Lower lobe of right lung (tissue), 2 donors: ENCODE results near the gene TRPV2. TPM values are rescaled to one million over a fixed set of nuclear protein-coding genes. Genes with fewer than 3 reads are reported as not detected.

ENCODE experiments used
- ATAC-seq, 2 donors: fragments of 200-7000 bp; cut with Tn5 transposase; one replicate each; pipeline ENCODE4 v1.9.1; 2020 to 2022; ENCODE audit warnings: mild to moderate bottlenecking in 2 of 2, moderate library complexity in 2 of 2
- DNase-seq: peaks from one replicate; pipeline ENCODE4 v3.0.0-alpha.2; 2020
- H3K27ac ChIP-seq: fragments of 200-600 bp; one replicate; pipeline ENCODE4 v1.8.0; 2022
- H3K27me3 ChIP-seq: fragments of 200-600 bp; one replicate; pipeline ENCODE4 v1.8.0; 2022; ENCODE audit warnings: low read depth
- H3K36me3 ChIP-seq: fragments of 200-600 bp; one replicate; pipeline ENCODE4 v1.8.0; 2022; ENCODE audit warnings: mild to moderate bottlenecking
- H3K4me1 ChIP-seq: fragments of 200-600 bp; one replicate; pipeline ENCODE4 v1.8.0; 2022
- H3K4me3 ChIP-seq: fragments of 200-600 bp; one replicate; pipeline ENCODE4 v1.8.0; 2022; ENCODE audit warnings: mild to moderate bottlenecking
- H3K9me3 ChIP-seq: fragments of 200-600 bp; one replicate; pipeline ENCODE4 v1.8.0; 2022
- intact Hi-C: fragments of 100-400 bp; cut with DNase I; formaldehyde crosslinking; loops from one replicate; pipeline ENCODE4 v1.11.0; 2022
- total RNA-seq: library from RNA; stranded (reverse); fragmentation: NEBNext Ultra II Directional; extraction: Animal tissue kit (Norgen Biotek cat#: 25700); gene quantifications from one replicate; pipeline ENCODE4 v1.2.1, GENCODE V29; 2021
- TF ChIP-seq, protein P1 (sequence below): fragments of 200-600 bp; IDR thresholded peaks from one replicate; pipeline ENCODE4 v1.8.0; 2022; ENCODE audit warnings: antibody characterized with exemption, mild to moderate bottlenecking
- donor health status: DM: no; HTN: yes; CAD: no; lungs with severe emphysema.

The TRPV2 gene
- total RNA-seq, 1 donor from 2014 or later: 120 TPM

DNA sequence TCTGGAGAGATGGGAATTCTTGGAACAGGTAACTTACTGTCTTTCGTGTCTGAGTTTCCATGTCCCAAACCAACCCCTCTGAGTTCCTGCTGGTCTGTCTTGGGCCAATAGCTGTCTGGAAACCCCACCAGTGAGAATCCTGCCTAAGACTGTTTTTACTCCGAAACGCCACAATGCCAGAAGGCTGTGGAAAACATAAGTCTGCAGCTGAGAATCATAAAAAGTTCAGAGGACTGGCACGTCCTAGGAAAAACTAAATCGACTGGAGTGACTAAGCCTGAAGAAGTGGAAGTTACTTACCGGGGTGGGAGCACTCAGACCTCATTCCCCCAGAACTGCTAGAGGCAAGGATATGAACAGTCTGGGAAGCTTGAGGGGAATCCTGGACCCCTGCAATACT, 63.3 kb downstream of the TRPV2 start:
- no peak for ATAC-seq

DNA sequence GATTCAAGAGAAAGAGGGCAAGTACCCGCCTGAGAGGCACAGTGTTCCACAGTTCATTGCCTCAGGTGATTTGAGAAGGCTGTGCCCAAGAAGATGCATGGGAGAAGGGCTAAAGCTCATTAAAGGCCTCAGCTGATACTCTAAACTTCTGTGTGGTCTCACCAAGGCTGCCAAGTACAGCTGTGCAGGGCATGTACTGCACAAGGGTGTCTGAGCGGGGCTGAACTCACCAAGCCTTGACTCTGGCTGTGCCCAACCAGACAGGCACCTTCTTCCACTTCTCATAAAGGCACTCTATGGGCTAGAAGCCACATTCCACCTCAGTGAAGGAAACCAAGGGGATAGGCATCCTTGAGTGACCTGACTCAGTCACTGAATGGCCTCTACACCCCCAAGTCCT, 63.9 kb downstream of the TRPV2 start:
- Histone ChIP-seq H3K4me1 (no peaks in the 10 kb centered on the region), H3K4me3 (no peak overlapping the region), H3K36me3 (no peaks in the 10 kb centered on the region), H3K9me3 (no peaks in the 10 kb centered on the region), H3K27me3 (no peaks in the 10 kb centered on the region), H3K27ac (no peak overlapping the region)
- DNase-seq: no peak
- intact Hi-C loops: no loop called here
- TF ChIP-seq, protein P1, sequence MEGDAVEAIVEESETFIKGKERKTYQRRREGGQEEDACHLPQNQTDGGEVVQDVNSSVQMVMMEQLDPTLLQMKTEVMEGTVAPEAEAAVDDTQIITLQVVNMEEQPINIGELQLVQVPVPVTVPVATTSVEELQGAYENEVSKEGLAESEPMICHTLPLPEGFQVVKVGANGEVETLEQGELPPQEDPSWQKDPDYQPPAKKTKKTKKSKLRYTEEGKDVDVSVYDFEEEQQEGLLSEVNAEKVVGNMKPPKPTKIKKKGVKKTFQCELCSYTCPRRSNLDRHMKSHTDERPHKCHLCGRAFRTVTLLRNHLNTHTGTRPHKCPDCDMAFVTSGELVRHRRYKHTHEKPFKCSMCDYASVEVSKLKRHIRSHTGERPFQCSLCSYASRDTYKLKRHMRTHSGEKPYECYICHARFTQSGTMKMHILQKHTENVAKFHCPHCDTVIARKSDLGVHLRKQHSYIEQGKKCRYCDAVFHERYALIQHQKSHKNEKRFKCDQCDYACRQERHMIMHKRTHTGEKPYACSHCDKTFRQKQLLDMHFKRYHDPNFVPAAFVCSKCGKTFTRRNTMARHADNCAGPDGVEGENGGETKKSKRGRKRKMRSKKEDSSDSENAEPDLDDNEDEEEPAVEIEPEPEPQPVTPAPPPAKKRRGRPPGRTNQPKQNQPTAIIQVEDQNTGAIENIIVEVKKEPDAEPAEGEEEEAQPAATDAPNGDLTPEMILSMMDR: no peak
- ATAC-seq: no peak

More for the DNA sequence above, 63.3 kb downstream of the TRPV2 start:
- DNase-seq: no peak
- H3K36me3 ChIP-seq: no peaks in the 10 kb centered on the region
- H3K27me3 ChIP-seq: no peaks in the 10 kb centered on the region
- TF ChIP-seq, protein P1: no peak
- intact Hi-C loops: no loop called here
- H3K9me3 ChIP-seq: no peaks in the 10 kb centered on the region
- H3K4me1 ChIP-seq: no peaks in the 10 kb centered on the region
- H3K4me3 ChIP-seq: no peak overlapping the region
- no peak overlapping the region for H3K27ac ChIP-seq

DNA sequence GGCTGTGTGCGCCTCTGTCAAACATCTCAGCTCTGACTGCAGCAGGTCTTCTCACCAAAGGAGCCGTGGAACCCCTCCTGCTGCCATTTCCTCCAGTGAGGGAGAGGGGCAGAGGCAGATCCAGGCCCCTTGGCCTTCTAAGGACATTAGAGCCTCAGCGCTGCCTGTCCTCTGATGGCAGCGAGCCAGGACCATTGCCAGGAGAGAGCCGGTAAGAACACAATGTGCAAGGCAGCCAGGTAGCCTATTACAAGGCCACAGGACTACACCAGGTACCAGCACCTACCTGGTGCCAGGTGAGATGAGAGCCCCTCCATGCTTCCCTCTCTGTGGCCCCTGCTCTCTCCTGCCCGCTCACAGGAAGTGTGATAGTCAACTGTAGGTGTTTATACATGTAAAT, 65.6 kb downstream of the TRPV2 start:
- Histone ChIP-seq H3K4me3 (no peak overlapping the region), H3K4me1 (peaks cover 4% of the 10 kb centered on the region), H3K36me3 (no peaks in the 10 kb centered on the region), H3K27me3 (no peaks in the 10 kb centered on the region), H3K9me3 (no peaks in the 10 kb centered on the region), H3K27ac (no peak overlapping the region)
- TF ChIP-seq, protein P1: no peak
- no peak for DNase-seq
- intact Hi-C loops: no loop called here
- no peak for ATAC-seq

DNA sequence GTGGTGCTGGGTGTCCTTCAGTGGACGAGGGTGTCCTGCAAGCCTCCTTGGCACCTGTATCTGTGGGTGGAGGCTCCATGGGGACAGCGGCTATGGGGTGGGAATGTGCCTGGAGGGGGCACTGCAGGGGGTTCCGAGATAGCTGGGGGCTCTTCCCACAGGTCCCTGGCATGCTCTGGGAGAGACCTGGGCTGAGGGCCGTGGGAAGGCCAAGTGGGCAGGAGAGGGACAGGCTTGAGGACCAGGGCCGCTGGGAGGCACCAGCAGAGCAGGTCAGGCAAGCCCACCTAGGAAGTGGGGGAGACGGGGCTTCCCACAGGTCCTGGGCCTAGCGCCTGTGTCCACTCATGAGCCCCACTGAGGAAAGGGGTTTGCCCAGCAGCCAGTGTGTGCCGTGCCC, 66.9 kb downstream of the TRPV2 start:
- TF ChIP-seq, protein P1: no peak
- intact Hi-C loops: no loop called here
- ATAC-seq (no peak), DNase-seq (no peak)
- Histone ChIP-seq H3K4me3 (no peak overlapping the region), H3K27me3 (no peaks in the 10 kb centered on the region), H3K36me3 (no peaks in the 10 kb centered on the region), H3K27ac (no peak overlapping the region), H3K4me1 (peaks cover 17% of the 10 kb centered on the region), H3K9me3 (no peaks in the 10 kb centered on the region)

DNA sequence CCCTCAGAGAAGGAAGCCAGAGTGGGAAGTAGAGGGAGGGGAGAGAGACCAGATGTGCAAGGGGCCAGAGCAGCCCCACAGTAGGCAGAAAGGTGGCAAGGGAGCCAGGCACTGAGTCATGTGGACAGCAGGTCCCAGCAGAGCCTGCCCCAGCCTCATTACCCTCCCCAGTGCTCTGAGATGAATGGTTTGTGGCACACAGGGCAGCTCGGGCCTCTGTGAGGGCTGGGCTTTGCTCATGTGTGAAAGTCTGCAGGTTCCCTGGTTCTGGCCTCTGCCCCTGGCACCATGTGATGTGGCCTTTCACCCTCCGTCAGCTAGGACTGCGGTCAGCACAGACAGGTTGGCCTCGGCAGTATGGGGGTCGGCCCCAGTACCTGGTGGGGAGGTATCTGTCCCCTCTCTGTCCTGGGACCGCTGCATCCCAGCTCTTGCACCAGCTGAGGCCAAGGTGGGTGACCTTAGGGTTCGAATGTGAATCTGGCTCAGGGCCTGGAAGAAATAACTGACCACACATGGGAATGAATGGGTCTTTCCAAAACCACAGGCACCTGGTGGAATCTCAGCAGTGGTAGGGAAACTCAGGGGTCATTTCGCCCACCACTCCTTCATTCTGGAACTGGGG, 67.8 kb downstream of the TRPV2 start:
- intact Hi-C loops: no loop called here
- H3K9me3 ChIP-seq: no peaks in the 10 kb centered on the region
- no peak overlapping the region for H3K4me3 ChIP-seq
- H3K27ac ChIP-seq: no peak overlapping the region
- TF ChIP-seq, protein P1: no peak
- no peak for ATAC-seq
- no peaks in the 10 kb centered on the region for H3K36me3 ChIP-seq
- H3K27me3 ChIP-seq: no peaks in the 10 kb centered on the region
- no peak for DNase-seq
- peaks cover 18% of the 10 kb centered on the region for H3K4me1 ChIP-seq
